Stimulated activated CD4-positive, alpha-beta T cell treated with anti-CD3 and anti-CD28 coated beads, TNF-alpha, amount 100 ng/mL, for 4 hours (primary cell): ENCODE results near the gene NDUFS7.
A peak's percentile ranks its signal among the peaks of the same experiment; 100 is the strongest.
"Not testable (repeated sequence)": the region's sequence is repeated elsewhere in the genome, so short reads cannot be mapped to it uniquely, and the experiment has no call there.

Experiments
- DNase-seq, 3 experiments: peaks; one replicate each; pipeline ENCODE4 v3.0.0-alpha.2; 2020; ENCODE audit warnings: low read depth in 3 of 3

NDUFS7 gene

DNA sequence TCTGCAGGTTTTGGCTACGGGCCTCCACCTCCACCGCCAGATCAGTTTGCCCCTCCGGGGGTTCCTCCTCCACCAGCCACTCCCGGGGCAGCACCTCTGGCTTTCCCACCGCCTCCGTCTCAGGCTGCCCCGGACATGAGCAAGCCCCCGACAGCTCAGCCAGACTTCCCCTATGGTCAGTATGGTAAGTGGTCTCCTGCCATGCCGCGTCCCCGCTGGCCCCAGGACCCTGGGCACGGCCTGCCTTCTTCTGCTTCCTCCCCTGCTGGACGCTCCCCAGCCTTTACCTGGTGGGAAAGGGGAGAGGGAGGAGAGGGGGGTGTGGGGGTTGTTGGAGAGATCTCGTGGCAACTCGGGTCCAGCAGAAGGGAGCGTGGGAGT lies 48.8 kb downstream of the NDUFS7 start:
- no peak for DNase-seq

- DNase-seq: no peak
Measured at GRCh38 chr19:1433119-1434039, 49.7 kb downstream of the NDUFS7 start.

DNA sequence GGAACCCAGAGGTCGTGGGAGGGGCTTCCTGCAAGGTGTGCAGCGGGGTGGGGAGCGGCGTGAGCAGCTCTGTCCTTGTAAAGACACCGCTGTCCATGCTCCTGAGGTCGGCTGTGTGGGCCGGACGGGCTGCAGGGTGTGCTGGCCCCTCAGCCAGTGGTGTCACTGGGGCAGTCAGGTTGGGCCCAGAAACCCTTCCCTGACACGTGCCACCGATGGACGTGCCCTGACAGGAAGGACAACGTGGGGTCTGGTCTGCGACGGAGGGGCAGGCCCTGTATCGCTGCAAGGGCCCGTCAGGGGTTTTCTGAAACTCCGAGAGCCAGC lies 50.3 kb downstream of the NDUFS7 start:
- DNase-seq: no peak

GRCh38 chr19:1434577-1435060 lies 50.9 kb downstream of the NDUFS7 start:
- no peak for DNase-seq

DNA sequence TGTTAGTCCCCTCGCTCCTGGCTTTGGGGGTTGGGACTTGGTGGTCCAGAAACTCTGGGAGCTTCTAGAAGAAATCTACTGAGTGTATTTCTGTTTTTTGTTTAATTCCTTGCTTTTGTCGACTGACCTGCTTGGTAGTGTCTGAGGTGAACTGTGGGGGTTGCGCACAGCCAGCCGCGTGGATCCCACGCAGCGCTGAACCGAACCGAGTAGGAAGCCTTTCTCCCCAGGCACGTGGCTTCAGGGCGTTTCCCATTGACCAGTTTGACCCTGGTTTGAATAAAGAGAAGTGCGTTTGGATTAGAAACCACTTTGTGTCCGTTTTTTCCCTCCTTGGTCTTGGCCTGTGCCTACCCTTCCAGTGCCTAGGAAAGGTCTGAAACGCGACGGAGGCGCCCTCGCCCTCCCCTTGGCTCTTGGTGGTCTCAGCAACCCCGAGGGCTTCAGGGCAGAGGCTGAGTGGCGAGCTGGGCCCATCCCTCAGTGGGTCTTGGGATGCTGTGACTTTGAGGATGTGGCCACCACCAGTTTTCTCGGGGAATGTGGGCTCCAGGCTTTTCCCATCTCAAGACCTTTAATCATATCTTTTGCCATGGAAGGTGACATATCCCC lies 51.8 kb downstream of the NDUFS7 start:
- no peak for DNase-seq

DNA sequence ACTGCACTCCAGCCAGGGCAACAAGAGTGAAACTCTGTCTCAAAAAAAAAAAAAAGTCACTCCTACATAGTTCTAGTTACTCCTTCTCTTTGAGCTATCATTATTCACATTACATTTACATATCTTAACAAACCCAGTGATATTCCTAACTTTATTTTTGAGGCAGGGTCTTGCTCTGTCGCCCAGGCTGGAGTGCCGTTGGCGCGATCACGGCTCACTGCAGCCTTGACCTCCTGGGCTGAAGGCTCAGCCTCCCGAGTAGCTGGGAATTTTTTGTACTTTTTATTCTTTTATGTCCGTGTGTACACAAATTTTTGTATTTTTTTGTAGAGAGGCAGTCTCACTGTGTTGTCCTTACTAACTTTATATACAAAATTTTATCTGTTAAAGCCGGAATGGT lies 53.9 kb downstream of the NDUFS7 start:
- DNase-seq: no peak

GRCh38 chr19:1438035-1438932 lies 54.6 kb downstream of the NDUFS7 start, which contains the start of gene RPS15:
Gene RPS15, plus strand, starts transcription at chr19:1438396. Its CDS starts 30 bp downstream, at chr19:1438426.
- peak; percentile 90 to 94 (median 93) for DNase-seq

DNA sequence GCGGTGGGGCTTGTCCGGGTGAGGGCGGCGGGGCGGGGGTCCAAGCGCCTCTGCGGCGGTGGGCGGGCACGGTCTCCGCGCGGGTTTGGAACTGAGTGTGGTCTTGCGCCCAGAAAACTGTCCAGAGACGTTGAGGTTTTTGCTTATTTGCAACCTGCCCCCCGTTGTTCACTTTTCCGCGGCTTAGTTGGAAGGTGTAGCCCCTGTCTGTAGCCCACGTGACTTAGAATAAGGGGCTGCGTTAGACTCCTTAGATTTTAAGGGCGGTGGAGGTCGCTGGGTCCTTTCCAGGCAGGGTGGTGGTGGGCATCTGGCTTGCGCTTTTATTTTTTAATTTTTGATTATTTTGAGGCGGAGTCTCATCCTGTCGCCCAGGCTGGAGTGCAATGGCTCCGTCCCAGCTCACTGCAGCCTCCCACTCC lies 55.2 kb downstream of the NDUFS7 start:
- peak in 1 of 3 experiments; percentile 27 for DNase-seq

DNA sequence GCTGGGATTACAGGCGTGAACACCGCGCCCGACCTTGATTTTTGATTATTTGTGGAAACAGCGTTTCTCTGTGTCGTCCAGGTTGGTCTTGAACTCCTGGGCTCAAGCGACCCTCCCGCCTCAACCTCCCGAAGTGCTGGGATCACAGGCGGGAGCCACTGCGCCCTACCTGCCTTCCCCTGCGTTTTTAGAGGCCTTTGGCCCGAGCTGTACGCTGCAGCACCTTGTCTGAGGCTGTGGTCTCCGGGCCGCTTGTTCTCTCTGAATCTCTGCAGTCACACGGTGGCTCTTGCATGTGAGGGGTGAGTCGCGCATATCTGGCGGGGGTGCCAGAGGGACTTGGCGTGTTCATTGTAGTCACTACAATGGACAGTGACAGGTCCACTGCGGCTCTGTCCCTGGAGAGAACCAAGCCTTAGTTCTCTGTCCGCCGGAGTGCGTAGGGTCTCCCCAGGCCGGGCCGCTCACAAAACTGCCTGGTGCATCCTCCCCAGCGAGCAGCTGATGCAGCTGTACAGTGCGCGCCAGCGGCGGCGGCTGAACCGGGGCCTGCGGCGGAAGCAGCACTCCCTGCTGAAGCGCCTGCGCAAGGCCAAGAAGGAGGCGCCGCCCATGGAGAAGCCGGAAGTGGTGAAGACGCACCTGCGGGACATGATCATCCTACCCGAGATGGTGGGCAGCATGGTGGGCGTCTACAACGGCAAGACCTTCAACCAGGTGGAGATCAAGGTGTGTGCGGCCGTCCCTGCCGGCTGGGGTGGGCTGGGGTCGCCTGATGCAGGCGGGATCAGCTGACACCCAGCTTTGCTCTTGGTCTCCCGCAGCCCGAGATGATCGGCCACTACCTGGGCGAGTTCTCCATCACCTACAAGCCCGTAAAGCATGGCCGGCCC lies 56.1 kb downstream of the NDUFS7 start:
- DNase-seq: not testable (repeated sequence)

- no peak for DNase-seq
Measured at GRCh38 chr19:1440418-1440801, 56.7 kb downstream of the NDUFS7 start.

- DNase-seq: no peak
Measured at GRCh38 chr19:1441022-1441426, 57.3 kb downstream of the NDUFS7 start.

DNA sequence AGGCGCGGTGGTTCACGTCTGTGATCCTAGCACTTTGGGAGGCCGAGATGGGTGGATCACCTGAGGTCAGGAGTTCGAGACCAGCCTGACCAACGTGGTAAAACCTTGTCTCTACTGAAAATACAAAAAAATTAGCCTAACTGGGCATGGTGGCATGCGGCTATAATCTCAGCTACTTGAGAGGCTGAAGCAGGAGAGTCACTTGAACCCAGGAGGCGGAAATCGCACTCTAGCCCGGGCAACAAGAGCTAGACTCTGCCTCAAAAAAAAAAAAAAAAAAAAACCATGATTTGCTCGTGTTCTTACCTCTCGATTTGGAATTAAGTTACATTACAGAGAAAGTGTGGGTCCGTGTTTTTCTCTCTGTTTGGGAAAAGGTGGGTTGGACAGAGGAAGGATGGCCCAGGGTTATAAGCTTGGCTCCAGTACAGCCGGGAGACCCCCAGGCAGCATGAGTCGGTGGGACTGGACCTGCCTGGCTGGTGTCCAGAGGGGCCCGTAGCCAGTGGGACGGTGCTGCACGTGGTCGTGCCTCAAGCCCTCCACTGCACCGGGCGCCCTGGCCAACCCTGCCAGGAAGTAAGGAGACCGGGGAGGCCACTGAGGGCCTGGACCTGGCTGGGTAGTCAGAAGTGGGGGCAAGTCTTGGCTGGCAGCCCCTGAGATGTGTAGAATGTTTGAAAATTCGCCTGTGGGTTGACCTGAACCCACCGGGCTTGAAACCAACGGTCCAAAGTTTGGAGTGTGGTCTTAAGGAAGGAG lies 58.2 kb downstream of the NDUFS7 start:
- no peak for DNase-seq
